22Rv1 (cell line): ENCODE results near the gene NELL1.

Source experiments
- CTCF ChIP-seq: fragments of 450-650 bp; IDR thresholded peaks from 2 replicates; pipeline ENCODE4 v1.5.1; 2017; ENCODE audit warnings: mild to moderate bottlenecking
- ZFX ChIP-seq: fragments of 450-650 bp; IDR thresholded peaks from 2 replicates; pipeline ENCODE4 v1.6.1; 2017; ENCODE audit warnings: antibody characterized with exemption, borderline replicate concordance

GRCh38 chr11:21173476-21173875 lies 504.1 kb downstream of the NELL1 start:
- TF ChIP-seq CTCF (no peak), ZFX (no peak)
